Ectodermal cell (in vitro differentiated cells): ENCODE data around the gene MBD6.

Source experiments
- H3K27ac ChIP-seq: 2 replicates; pipeline ENCODE4 v1.7.0; 2013; ENCODE audit warnings: mild to moderate bottlenecking, low read depth, low read length; ENCODE audit not compliant: insufficient read depth, poor library complexity, severe bottlenecking
- H3K27me3 ChIP-seq: 2 replicates; pipeline ENCODE4 v1.7.0; 2013; ENCODE audit warnings: mild to moderate bottlenecking, low read length; ENCODE audit not compliant: insufficient read depth, control insufficient read depth, poor library complexity, severe bottlenecking
- H3K36me3 ChIP-seq: one replicate; pipeline ENCODE4 v1.7.0; 2013; ENCODE audit warnings: low read length; ENCODE audit not compliant: control insufficient read depth, insufficient read depth
- H3K4me1 ChIP-seq: one replicate; pipeline ENCODE4 v1.7.0; 2013; ENCODE audit warnings: low read length; ENCODE audit not compliant: control insufficient read depth, insufficient read depth
- H3K4me3 ChIP-seq: 2 replicates; pipeline ENCODE4 v1.7.0; 2013; ENCODE audit warnings: low read depth, low read length, control low read depth; ENCODE audit not compliant: insufficient read depth
- H3K9me3 ChIP-seq: 2 replicates; pipeline ENCODE4 v1.7.0; 2013; ENCODE audit warnings: mild to moderate bottlenecking, low read length, moderate library complexity; ENCODE audit not compliant: control insufficient read depth
- WGBS, 2 experiments: methylation state at CpG; one replicate each; pipeline ENCODE4 v1.1.7; 2013; ENCODE audit warnings: missing lambda C conversion rate in 2 of 2; 5-methylcytosine and 5-hydroxymethylcytosine counted together

Gene MBD6

DNA sequence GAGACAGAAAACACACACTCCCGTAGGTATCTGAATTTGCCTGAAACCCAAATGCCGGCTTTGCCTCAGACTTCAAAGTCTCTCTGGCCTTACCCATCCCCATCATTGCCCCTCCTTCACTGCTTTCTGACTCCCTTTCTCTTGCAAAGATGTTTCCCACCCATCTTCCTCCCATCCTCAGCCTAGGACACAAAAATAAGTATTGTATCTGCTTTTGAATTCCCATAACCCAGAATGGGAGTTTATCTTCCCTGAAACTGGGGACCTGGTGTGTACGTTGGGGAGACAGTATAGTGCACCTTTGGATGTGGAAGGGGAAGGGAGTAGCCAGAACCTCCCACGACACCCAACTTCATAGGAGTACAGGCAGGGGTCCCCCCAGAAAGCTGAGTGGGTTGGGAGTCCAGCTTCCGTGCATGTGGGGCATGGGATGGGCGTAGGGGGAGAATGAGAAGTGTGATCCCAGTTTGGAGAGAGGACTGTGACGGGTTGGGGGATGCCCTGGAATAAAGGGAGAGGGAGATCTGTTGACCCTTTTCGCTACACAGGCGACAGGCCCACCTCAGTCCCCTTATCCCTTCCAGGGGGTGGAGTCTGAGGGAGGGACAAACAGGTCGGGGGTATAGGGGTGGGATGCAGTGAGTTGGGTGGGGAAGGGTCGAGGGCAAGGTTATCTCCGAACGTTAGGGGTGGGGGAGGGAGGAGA lies 26.7 kb downstream of the MBD6 start:
- Histone ChIP-seq H3K9me3 (no peaks in the 10 kb centered on the region), H3K27ac (no peak overlapping the region), H3K36me3 (no peaks in the 10 kb centered on the region), H3K4me1 (peaks cover 32% of the 10 kb centered on the region), H3K4me3 (peak overlapping the region; percentile 66), H3K27me3 (peaks cover 33% of the 10 kb centered on the region)
- 31 to 34% methylated on average over 13 of the region's 13 CpGs for WGBS, 2 experiments

GRCh38 chr12:57549909-57550640 lies 27.5 kb downstream of the MBD6 start, which contains the start of gene KIF5A:
TSS of gene KIF5A (plus strand) at chr12:57550044. CDS start at chr12:57550272, 228 bp downstream.
- WGBS, 2 experiments: 0% methylated on average over 52 of the region's 52 CpGs
- no peaks in the 10 kb centered on the region for H3K9me3 ChIP-seq
- H3K4me3 ChIP-seq: peak within 1 kb of the TSS; percentile 66
- H3K27me3 ChIP-seq: peaks cover 33% of the 10 kb centered on the region
- H3K36me3 ChIP-seq: no peaks in the 10 kb centered on the region
- peaks cover 32% of the 10 kb centered on the region for H3K4me1 ChIP-seq
- no peak within 1 kb of the TSS for H3K27ac ChIP-seq

DNA sequence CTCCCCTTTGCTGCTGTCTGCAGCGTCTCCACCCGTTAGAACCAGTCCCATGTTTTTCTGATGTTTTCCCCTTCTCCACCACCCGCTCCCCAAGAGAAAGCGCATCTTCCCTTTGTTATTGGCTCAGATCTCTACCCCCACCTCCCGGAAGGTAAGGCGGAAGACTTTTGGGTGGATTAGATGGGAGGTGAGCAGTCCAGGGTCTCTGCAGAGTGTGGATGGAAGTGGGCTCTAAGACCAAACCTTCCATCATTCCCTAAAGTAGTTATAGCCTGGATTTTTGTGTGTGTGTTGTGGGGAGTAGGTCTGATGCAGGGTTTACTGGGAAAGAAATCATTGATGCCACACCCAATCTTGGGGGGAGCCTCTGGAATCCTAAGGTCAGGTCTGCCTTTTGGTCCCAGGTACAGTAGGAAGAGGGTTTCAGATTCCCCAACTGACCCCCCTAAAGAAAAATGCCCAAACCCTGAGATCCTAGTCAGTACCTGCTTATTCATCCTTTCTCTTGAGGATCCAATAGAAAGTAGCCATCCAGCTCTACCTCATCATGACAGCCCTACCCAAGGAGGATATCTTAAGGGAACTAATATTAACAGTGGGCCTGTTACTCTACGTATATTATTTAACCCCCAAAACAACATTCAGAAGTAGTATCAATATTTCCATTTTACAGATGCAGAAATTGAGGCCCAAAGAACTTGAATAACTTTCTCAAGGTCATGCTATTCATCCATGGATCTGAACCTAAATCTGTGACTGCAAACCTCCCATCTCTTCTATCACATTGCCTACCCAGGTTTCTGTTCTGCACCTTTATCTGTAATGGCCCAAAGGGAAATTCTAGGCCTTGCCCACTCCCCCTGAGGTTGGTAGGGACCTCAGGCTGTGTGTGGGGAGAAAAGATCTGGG lies 28.3 kb downstream of the MBD6 start:
- Histone ChIP-seq H3K4me3 (peak overlapping the region; percentile 66), H3K27me3 (peaks cover 33% of the 10 kb centered on the region), H3K4me1 (peaks cover 32% of the 10 kb centered on the region), H3K9me3 (no peaks in the 10 kb centered on the region), H3K27ac (no peak overlapping the region), H3K36me3 (no peaks in the 10 kb centered on the region)
- WGBS, 2 experiments: 26 to 27% methylated on average over 5 to 6 of the region's 7 CpGs

DNA sequence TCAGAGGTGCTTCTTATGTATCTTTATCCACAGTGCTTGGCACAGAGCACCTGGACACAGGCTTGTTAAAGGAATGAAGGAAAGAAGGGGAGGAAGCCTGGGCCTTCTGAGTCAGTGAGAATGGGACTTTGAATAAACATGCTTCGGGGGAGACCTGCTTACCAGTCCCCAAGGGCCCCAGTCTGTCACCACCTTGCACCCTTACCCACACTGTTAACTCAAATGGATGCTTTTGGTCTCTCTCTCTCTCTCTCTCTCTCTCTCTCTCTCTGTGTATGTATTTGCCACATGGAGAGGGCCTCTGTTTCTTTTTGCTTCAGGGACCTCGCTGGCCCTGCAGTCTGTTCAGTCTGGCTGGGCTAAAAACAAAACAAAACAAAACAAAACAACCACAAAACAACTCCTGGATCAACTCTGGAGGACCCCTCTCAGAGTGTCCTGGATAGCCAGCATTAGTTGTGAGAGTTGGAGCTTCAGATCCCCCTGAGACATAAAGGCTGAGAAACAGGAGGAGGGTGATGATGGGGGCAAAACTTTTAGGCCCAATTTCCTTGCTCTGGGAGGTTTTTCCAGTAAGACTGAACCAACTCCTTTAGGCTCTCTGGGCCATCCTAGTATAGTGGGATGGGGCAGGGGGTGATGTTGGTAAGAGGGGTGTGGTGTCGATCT lies 29.1 kb downstream of the MBD6 start:
- Histone ChIP-seq H3K27ac (no peak overlapping the region), H3K9me3 (no peaks in the 10 kb centered on the region), H3K4me1 (peaks cover 28% of the 10 kb centered on the region), H3K36me3 (no peaks in the 10 kb centered on the region), H3K4me3 (no peak overlapping the region), H3K27me3 (peaks cover 33% of the 10 kb centered on the region)
- 53 to 62% methylated on average over 3 of the region's 3 CpGs for WGBS, 2 experiments

GRCh38 chr12:57552306-57552651 lies 29.7 kb downstream of the MBD6 start:
- H3K27me3 ChIP-seq: peaks cover 33% of the 10 kb centered on the region
- WGBS, 2 experiments: 20 to 24% methylated on average over 2 of the region's 2 CpGs
- no peak overlapping the region for H3K4me3 ChIP-seq
- H3K9me3 ChIP-seq: no peaks in the 10 kb centered on the region
- no peak overlapping the region for H3K27ac ChIP-seq
- peaks cover 28% of the 10 kb centered on the region for H3K4me1 ChIP-seq
- no peaks in the 10 kb centered on the region for H3K36me3 ChIP-seq

GRCh38 chr12:57552835-57553313 lies 30.2 kb downstream of the MBD6 start:
- Histone ChIP-seq H3K9me3 (no peaks in the 10 kb centered on the region), H3K4me3 (no peak overlapping the region), H3K27me3 (peaks cover 29% of the 10 kb centered on the region), H3K4me1 (peaks cover 28% of the 10 kb centered on the region), H3K36me3 (no peaks in the 10 kb centered on the region), H3K27ac (no peak overlapping the region)
- 32 to 47% methylated on average over 6 of the region's 6 CpGs for WGBS, 2 experiments

DNA sequence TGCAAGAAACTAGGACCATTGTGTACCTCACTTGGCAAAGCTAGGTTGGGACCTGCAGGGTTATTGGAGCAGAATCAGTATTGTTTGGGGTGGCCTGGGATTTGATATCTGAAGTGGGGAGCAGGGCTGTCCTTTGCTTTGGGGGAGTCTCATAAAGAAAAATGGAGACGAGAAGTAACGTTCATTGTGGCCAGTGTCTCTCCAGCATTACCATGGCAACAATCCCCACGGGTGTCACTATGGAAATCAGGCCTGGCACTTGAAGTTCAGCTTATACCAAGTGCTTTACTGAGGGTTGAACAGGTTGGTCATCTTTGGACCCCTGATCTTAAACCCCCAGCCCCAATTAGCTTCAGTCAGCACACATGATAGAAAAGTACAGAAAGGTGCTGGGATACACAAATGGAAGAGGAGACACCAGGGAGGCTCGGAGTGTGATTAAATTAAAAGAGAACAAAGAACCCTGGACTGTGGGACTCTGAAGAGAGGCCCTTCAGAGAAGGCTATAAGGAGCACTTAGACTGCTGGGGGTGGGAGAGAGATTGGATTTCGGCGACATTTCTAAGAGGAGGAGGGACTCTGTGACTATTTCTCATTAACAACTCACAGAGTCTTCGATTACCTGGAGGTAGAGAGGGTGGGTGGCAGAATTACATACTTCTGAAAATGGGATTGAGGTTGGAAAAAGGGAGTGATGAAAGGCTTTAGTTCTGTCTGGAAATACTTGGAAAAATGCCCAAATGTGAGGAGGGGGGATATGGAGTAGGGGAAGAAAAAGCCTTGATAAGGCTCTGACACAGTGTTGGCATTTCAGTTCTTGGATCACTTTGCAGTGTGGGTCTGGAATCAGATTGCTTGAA lies 30.9 kb downstream of the MBD6 start:
- WGBS, 2 experiments: 59 to 79% methylated on average over 5 to 7 of the region's 7 CpGs
- Histone ChIP-seq H3K27ac (no peak overlapping the region), H3K4me1 (peaks cover 28% of the 10 kb centered on the region), H3K9me3 (no peaks in the 10 kb centered on the region), H3K27me3 (peaks cover 22% of the 10 kb centered on the region), H3K36me3 (no peaks in the 10 kb centered on the region), H3K4me3 (no peak overlapping the region)

DNA sequence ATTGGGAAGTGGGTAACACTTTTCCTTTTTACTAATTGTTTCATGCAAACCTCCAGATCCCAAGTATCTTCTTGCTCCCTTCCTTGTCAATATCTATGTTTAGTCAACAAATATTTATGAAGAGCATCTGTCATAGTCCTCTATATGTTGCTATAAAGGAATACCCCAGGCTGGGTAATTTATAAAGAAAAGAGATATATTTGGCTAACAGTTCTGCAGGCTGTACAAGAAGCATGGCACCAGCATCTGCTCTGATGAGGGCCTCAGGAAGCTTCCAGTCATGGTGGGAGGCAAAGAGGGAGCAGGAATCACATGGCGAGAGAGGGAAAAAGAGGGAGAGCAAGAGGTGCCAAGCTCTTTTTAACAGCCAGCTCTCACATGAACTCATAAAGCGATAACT lies 31.8 kb downstream of the MBD6 start:
- H3K9me3 ChIP-seq: no peaks in the 10 kb centered on the region
- peaks cover 13% of the 10 kb centered on the region for H3K27me3 ChIP-seq
- peaks cover 28% of the 10 kb centered on the region for H3K4me1 ChIP-seq
- H3K36me3 ChIP-seq: no peaks in the 10 kb centered on the region
- no peak overlapping the region for H3K4me3 ChIP-seq
- H3K27ac ChIP-seq: no peak overlapping the region
- WGBS, 2 experiments: 93 to 100% methylated on average over 2 of the region's 2 CpGs

GRCh38 chr12:57554897-57555296 lies 32.3 kb downstream of the MBD6 start:
- Histone ChIP-seq H3K4me1 (peaks cover 28% of the 10 kb centered on the region), H3K27ac (no peak overlapping the region), H3K27me3 (peaks cover 8% of the 10 kb centered on the region), H3K9me3 (no peaks in the 10 kb centered on the region), H3K4me3 (no peak overlapping the region), H3K36me3 (no peaks in the 10 kb centered on the region)
- 100% methylated on average over 1 of the region's 1 CpG for WGBS, 2 experiments
